22Rv1 (cell line): Measurements from ENCODE around the gene DAGLA.

ENCODE experiments used
- ZFX ChIP-seq: fragments of 450-650 bp; IDR thresholded peaks from 2 replicates; pipeline ENCODE4 v1.6.1; 2017; ENCODE audit warnings: antibody characterized with exemption, borderline replicate concordance
- TF ChIP-seq, protein P1 (sequence below): fragments of 450-650 bp; IDR thresholded peaks from 2 replicates; pipeline ENCODE4 v1.5.1; 2017; ENCODE audit warnings: mild to moderate bottlenecking

DNA sequence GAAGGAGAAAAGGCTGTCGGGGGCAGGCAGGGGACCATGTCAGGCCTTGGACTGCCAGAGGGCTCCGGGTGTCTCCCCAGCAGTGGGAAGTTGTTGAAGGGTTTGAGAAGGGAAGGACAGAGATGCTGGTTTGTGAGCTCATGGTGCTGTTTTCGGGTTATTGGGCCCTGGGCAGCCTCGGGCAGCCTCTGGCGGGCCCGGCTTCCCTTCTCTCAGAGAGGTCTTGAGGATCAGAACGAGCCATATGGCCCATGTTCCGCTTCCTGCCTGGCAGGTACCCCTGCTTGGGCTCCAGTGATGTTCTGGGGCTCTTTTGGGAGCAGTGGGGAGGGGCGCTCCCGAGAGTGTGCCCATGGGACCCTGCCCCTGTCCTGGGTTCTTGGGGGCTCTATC is 82.0 kb downstream of the DAGLA start:
- TF ChIP-seq, protein P1, sequence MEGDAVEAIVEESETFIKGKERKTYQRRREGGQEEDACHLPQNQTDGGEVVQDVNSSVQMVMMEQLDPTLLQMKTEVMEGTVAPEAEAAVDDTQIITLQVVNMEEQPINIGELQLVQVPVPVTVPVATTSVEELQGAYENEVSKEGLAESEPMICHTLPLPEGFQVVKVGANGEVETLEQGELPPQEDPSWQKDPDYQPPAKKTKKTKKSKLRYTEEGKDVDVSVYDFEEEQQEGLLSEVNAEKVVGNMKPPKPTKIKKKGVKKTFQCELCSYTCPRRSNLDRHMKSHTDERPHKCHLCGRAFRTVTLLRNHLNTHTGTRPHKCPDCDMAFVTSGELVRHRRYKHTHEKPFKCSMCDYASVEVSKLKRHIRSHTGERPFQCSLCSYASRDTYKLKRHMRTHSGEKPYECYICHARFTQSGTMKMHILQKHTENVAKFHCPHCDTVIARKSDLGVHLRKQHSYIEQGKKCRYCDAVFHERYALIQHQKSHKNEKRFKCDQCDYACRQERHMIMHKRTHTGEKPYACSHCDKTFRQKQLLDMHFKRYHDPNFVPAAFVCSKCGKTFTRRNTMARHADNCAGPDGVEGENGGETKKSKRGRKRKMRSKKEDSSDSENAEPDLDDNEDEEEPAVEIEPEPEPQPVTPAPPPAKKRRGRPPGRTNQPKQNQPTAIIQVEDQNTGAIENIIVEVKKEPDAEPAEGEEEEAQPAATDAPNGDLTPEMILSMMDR, result no peak
- no peak for TF ChIP-seq ZFX
